Esophagus squamous epithelium (tissue), 4 donors: Measurements from ENCODE around the gene EEF1AKMT1.

Experiments used
- CTCF ChIP-seq, 6 experiments: fragments of 450-650 bp in 4 of 6; fragments of 200-600 bp in 2 of 6; sonication (generic) in 2 of 6; IDR thresholded peaks; one replicate each; pipeline ENCODE4 v1.5.1; 2016 to 2019; ENCODE audit warnings: antibody characterized with exemption in 6 of 6, mild to moderate bottlenecking in 4 of 6, moderate library complexity in 4 of 6
- POLR2A ChIP-seq, 4 donors: fragments of 450-650 bp; IDR thresholded peaks; one replicate each; pipeline ENCODE4 v1.6.1; 2017; ENCODE audit warnings: antibody characterized with exemption in 4 of 4, mild to moderate bottlenecking in 4 of 4, moderate library complexity in 3 of 4

GRCh38 chr13:20701461-20701860, 72.3 kb downstream of the EEF1AKMT1 start:
- TF ChIP-seq CTCF (IDR thresholded peaks at IDR 0.05): no peak
- TF ChIP-seq POLR2A (IDR thresholded peaks at IDR 0.05): no peak
